SKM-1 treated with dmso at 0.1 percent for 144 hours (cell line): ENCODE data around the gene AUTS2.
"Not testable (repeated sequence)": the region's sequence is repeated elsewhere in the genome, so short reads cannot be mapped to it uniquely, and the experiment has no call there.

Experiments used
- DNase-seq: peaks from one replicate; lab custom pipeline; 2025; ENCODE audit not compliant: unreplicated experiment; lab: John Stamatoyannopoulos, UW

AUTS2 gene

DNA sequence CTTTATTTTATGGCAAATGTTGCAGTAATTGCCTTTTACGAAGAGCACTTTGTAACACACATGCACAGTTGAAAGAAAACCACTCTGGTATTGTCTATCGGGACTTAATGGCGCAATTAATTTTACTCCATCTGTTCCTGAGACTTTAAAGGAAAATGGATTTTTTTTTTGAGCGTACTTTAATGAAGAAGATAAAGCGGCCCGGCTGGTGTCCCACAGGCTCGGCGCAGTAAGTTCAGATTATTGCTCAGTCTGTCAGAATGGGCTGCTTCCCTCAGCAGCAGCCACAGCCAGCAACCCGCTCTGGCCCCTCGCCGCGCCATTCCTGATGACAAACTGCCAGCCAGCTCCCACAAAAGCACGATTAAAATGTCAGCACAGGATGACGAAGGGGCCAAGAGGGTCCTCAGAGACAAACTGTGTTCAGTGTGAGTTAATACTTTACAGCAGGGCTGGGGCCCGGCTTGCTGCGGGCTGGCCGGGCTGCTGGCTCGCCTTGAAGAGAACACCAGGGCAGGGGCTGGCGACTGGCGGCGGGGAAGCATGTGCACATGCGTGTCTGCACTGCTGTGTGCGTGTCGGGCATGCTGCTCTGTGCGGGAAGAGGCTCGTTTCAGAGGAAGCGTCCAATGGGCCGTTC is 1032.7 kb downstream of the AUTS2 start:
- DNase-seq = no peak

DNA sequence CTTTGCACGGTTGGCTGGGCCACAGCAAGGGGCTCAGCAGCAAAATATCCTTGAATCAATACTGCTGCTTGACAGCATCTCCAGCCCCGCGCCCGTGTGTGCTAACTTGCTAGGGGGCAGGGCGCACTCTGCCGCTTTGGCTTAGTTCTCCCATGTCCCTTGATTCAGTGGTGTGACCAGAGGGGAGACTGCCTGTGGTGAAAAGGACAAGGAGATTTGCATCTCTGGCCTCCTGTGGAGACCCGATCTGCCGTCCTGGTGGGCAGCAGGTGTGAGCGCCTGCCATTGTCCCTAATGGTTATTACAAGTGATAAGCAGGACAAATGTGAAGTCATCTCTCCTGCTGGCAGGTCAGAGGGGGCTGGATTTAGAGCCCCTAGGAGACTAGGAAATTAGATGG is 1033.4 kb downstream of the AUTS2 start:
- DNase-seq = no peak

DNA sequence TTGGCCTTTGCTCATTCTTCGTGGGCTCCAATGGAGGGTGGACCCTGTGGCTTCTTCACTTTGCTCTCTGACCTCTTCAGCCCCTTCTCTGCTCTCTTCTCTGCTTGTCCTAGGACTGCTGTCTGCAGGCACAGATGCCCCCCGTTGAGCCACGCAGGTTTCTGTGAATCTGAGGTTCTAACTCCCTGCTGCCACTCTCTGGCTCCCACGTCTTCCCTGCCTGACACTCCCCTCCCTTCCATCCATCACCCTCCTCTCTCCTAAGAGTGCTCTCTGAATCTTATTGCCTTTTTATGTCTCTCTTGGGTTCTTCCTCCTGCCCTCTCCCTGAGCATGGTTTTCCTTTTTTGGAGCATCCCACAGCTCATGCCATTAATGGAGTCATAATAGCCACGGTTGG is 1034.1 kb downstream of the AUTS2 start:
- no peak for DNase-seq

DNA sequence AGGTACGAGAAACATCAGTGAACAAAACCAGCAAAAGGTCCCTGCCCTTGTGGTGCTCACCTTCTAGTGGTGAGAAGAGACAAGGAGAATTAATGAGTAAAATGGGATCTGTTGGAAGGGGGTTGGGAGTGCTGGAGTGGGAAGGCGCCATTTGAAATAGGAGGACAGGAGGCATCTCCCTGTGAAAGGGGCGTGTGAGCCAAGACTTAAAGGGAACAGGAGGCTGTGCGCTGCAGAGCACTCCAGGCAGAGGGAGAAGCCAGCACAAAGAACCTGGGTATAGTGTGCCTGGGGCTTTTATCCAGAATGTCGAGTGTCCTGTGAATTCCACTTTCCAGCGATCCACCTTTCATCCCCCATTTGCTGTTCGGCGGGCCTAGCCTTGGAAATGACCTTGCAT is 1035.8 kb downstream of the AUTS2 start:
- no peak for DNase-seq

- DNase-seq = no peak
Observed at GRCh38 chr7:70634610-70635068, 1036.4 kb downstream of the AUTS2 start.

- DNase-seq = no peak
Observed at GRCh38 chr7:70635633-70636032, 1037.4 kb downstream of the AUTS2 start.

DNA sequence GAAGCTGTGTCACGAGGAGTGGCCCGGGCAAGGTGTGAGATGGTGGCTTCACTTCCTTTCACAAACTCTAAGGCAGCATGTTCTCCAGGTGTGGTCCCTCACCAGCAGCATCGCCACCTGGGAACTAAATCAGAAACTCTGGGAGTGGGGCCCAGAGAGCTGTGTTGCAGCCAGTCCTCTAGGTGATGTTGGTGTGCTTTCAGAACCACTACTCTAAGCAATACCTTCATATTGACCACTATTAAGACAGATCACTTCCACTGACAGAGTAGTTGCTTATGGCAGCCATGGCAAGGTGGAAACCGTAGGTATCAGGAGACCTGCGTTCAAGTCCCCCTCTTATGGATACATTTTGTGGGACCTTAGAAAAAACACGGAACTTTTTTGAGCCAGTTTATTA is 1037.9 kb downstream of the AUTS2 start:
- DNase-seq = no peak

GRCh38 chr7:70637726-70638125 is 1039.5 kb downstream of the AUTS2 start:
- no peak for DNase-seq

DNA sequence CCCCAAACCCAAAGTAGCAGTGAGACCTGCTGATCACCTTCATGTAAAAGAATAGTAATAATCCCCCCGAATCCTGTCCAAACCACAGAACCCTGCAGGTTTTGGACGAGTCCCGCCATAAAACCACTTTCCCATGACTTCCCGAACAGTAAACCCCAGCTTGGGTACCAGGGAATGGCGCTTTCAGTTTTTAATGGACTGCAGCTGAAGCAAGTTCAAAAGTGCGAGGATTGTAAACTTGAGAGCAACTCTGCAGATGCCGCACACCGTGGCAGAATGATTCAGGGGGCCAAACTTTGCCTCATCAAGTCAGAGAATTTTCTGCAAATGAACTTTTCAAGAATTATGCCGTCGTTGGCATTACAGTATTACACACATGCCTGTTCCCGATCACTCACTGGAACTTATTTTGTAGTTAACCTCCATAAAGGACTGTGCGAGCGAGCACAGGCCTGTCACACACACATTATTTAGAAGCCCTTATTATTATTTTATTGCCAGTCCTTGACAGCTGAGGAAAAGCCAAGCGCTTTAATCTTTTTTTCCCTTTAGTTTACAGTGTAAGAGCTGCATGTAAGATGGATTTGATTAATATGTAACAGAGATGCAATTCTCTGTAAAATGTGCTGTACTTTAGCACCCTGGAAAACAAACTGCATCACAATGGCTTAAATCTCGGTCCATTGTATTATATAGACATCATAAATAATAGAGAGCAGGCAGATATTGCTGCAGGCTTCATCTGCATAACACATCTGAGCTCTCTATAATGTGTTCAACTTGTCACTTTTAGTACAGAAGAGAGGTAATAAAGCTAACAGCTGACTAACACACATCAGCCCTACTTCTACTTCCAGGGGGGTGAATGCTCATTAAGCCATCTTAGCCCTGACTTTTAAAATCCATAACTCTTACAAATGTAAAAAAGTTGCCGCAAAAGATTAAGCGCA is 1040.2 kb downstream of the AUTS2 start:
- no peak for DNase-seq

- no peak for DNase-seq
Observed at GRCh38 chr7:70640266-70640833, 1042.1 kb downstream of the AUTS2 start.

DNA sequence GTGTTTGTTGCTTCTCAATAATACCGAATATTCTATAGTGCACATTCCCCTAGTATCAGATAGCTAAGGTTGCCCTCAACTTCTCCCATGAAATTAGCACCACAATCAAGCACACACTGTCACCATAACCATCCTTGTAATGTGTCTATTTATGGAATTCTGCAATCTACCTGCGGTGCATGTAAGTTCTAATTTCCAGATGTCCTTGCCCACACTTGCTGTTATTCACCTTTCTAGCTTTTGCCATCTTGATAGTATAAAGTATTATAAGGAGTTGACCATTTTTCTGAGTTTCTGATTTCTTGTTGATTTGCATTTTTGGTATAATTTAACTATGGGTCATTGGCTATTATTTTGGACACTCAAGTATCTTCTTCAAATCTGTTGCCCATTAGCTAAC is 1043.6 kb downstream of the AUTS2 start:
- DNase-seq = no peak

DNA sequence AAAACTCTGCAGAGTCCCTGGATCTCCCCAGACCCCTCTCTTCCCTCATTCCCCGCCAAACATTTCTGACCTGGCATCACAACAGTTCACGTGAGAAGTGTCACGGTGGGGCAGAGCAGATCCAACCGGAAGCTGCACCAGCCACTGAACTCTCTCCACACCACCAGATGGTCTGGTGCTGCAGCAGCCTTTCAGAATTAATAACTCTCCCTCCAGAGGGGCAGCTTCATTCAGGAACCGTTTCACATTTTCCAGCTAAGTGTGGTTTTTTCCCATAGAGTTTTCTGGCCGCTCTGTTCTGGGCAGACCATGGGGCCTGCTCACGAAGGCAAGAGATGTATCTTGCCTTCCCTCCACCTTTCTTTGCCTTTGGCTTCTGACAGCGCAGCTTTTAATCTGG is 1047.0 kb downstream of the AUTS2 start:
- no peak for DNase-seq

DNA sequence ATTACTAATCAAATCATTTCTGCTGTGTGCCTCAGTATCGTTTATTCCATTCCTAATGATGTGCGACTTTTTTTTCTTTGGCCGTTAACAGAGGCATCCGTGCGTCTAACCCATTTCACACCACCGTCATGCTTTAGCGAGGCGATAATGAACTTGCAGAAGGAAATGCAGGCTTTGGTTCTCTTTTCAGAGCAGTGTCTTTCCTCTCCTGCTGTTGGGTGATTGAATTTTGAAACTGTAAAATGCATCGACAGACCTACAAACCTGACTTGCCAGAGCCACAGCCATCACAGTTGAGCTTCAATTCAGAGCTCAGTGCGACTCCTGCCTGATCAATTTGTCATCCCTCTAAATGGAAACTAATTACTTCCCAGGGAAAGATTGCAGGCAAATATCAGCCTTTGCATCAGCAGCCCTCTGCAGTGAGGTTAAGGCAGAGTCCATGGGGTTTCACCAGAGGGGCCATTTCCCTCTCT is 1047.6 kb downstream of the AUTS2 start:
- DNase-seq = no peak

DNA sequence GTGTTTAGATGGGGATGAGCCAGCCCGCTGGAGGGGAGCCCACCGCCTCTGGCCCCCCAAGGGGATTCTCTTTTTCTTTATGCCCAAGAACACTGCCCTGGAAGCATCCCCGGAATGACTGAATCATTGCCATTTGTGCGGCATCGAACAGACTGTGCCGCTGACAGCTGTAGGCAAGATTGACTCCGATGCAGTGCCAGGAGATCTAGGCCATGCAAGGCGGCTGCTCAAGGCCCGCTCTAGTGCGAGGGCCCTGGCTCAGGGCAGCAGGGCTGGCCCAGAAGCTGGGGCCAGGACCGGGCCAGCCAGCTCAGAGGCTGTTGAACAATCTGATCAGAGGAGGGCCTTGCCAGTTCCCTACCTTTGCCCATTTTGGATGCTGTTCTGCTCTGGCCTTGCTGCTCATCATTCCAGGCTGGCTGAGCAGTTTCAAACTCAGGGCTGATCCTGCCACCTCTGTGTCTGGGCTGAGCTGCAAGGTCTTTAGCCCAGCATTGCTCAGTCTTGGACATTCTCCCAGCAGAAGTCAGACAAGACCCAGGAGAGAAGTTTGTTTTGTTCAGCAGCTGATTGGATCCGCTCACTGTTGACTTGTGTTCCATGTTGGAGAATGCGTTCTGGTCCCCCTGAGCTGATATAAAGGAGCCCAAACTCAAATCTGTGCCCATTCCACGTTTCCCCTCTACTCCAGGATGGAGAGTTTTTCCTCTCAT is 1048.4 kb downstream of the AUTS2 start:
- DNase-seq = no peak

DNA sequence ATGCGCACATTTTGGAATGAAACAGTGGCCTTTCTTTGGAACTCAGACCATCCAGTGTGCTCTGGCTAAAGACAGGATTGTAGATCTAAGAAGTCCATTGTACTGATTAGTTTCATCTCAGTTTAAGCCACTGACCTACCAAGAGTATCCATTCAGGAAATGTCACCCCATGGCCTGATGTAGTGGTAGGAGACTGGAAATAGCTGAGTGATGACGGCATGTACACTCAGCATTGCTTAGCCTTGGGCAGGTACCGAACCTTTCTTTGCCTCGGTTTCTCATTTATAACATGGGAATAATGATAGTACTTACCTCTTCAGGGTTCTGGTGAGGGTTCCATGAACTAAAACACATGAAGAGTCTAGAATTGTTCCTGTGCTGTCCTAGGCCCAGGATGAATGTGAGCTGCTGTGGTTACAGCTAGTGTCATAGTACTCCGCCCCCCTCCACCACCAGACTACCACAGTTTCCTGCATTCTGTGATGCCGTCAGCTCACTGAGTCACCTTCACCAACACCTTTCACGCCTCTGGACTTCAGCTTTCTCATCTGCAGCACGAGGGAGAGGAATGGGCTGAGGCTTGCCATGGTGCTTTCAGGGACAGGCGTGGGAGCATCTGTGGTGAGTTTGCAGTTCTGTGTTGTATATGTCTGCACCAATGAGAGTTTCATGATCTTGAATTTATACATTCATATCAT is 1049.7 kb downstream of the AUTS2 start:
- no peak for DNase-seq

GRCh38 chr7:70648499-70648861 is 1050.2 kb downstream of the AUTS2 start:
- not testable (repeated sequence) for DNase-seq

- no peak for DNase-seq
Observed at GRCh38 chr7:70649323-70649722, 1051.0 kb downstream of the AUTS2 start.

DNA sequence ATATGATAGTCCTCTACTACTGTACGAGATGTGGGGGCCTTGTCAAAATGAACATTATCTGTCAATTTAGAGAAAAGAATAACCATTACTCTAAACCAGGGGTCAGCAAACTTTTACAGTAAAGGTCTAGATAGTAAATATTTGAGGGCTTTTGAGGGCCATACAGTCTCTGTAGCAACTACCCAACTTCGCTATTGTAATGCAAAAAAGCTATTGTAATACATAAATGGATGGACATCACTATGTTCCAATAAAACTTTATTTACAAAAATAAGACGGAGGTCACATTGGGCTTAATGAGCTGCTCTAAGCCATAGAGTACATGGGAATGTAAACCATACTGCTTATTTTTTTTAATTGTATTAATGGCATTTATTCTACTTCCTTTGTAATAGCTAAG is 1055.9 kb downstream of the AUTS2 start:
- DNase-seq = no peak

DNA sequence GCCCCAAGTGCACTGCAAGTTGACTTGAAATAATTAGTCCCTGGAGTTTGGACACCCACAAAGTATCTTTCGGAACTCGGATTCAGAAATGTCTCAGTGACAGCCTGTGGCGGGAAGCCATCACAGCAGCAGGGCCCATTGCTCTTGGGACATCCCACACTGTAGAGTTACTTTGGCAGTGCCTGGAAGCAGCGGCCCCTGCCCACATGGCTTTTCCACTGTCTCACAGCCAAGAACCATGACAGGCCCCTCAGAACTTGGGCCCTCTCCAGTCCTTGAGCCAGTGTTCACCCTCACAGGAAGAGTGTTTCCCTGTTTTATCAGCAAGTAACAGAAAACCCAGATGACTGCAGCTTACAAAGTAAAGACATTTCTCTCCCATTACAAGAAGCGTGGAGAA is 1056.7 kb downstream of the AUTS2 start:
- no peak for DNase-seq

- DNase-seq = no peak
Observed at GRCh38 chr7:70655694-70656093, 1057.4 kb downstream of the AUTS2 start.

- no peak for DNase-seq
Observed at GRCh38 chr7:70657571-70657970, 1059.3 kb downstream of the AUTS2 start.
